Measurements from ENCODE around the gene CTU1. TPM values are rescaled to one million over a fixed set of nuclear protein-coding genes. Genes with fewer than 3 reads are reported as not detected.

CTU1 gene
- total RNA-seq, 2 experiments from 2014 or later: 1.4 to 1.6 TPM

- no peak overlapping the region for H3K4me3 Mint-ChIP-seq
- H3K36me3 ChIP-seq (ENCODE audit: insufficient read depth, low read length): no peaks in the 10 kb centered on the region
- CTCF ChIA-PET: no interaction called here
- peaks cover 0 to 2% of the 10 kb centered on the region in 2 experiments for H3K9me3 ChIP-seq (ENCODE audit: control insufficient read depth in 1 of 2, insufficient read depth in 1 of 2, low read length in 2 of 2)
- no peak overlapping the region for H3K27ac Mint-ChIP-seq
- no peak for ATAC-seq (ENCODE audit: poor library complexity)
- H3K27me3 Mint-ChIP-seq: peaks cover 4% of the 10 kb centered on the region
- intact Hi-C loops (cut with DNase I, micrococcal nuclease): no loop called here
- H3K4me1 Mint-ChIP-seq (ENCODE audit: low read depth): no peaks in the 10 kb centered on the region
- TF ChIP-seq CTCF (IDR thresholded peaks at IDR 0.05): no peak
- no peak for DNase-seq
- H3K27me3 ChIP-seq (ENCODE audit: control insufficient read depth in 1 of 2, insufficient read depth in 2 of 2, low read length in 2 of 2): no peaks in the 10 kb centered on the region
- no peaks in the 10 kb centered on the region for H3K36me3 Mint-ChIP-seq (ENCODE audit: low read depth)
- no peak overlapping the region for H3K4me3 ChIP-seq (ENCODE audit: low read length)
- H3K27ac ChIP-seq (ENCODE audit: low read depth in 1 of 2, low read length in 2 of 2): no peak overlapping the region
- POLR2A ChIA-PET: no interaction called here
- H3K4me1 ChIP-seq (ENCODE audit: insufficient read depth, low read length): peaks cover 10% of the 10 kb centered on the region
- no peaks in the 10 kb centered on the region for H3K9me3 Mint-ChIP-seq
Observed at GRCh38 chr19:51146751-51147150, 38.5 kb upstream of the CTU1 start.

- no peak overlapping the region for H3K4me3 Mint-ChIP-seq
- H3K9me3 Mint-ChIP-seq: no peaks in the 10 kb centered on the region
- POLR2A ChIA-PET: interaction anchor here (0.6 kb wide), 1 partner anchor 15 kb away, joined by 3 read pairs; no protein-coding TSS in a partner anchor
- Histone ChIP-seq H3K9me3 (ENCODE audit: control insufficient read depth in 1 of 2, insufficient read depth in 1 of 2, low read length in 2 of 2) (peaks cover 0 to 3% of the 10 kb centered on the region in 2 experiments), H3K4me1 (ENCODE audit: insufficient read depth, low read length) (peaks cover 14% of the 10 kb centered on the region), H3K4me3 (ENCODE audit: low read length) (no peak overlapping the region), H3K36me3 (ENCODE audit: insufficient read depth, low read length) (no peaks in the 10 kb centered on the region), H3K27ac (ENCODE audit: low read depth in 1 of 2, low read length in 2 of 2) (no peak overlapping the region), H3K27me3 (ENCODE audit: control insufficient read depth in 1 of 2, insufficient read depth in 2 of 2, low read length in 2 of 2) (no peaks in the 10 kb centered on the region)
- no peak for DNase-seq
- CTCF ChIA-PET: no interaction called here
- ATAC-seq (ENCODE audit: poor library complexity): no peak
- H3K27me3 Mint-ChIP-seq: peaks cover 4% of the 10 kb centered on the region
- H3K27ac Mint-ChIP-seq: no peak overlapping the region
- intact Hi-C loops (cut with DNase I, micrococcal nuclease): no loop called here
- no peaks in the 10 kb centered on the region for H3K4me1 Mint-ChIP-seq (ENCODE audit: low read depth)
- TF ChIP-seq CTCF (IDR thresholded peaks at IDR 0.05): no peak
- H3K36me3 Mint-ChIP-seq (ENCODE audit: low read depth): no peaks in the 10 kb centered on the region
Observed at GRCh38 chr19:51145916-51146493, 37.8 kb upstream of the CTU1 start.

GRCh38 chr19:51144482-51145045, 36.4 kb upstream of the CTU1 start:
- Histone ChIP-seq H3K27ac (ENCODE audit: low read depth in 1 of 2, low read length in 2 of 2) (no peak overlapping the region), H3K36me3 (ENCODE audit: insufficient read depth, low read length) (no peaks in the 10 kb centered on the region), H3K4me1 (ENCODE audit: insufficient read depth, low read length) (peaks cover 16% of the 10 kb centered on the region), H3K4me3 (ENCODE audit: low read length) (no peak overlapping the region), H3K27me3 (ENCODE audit: control insufficient read depth in 1 of 2, insufficient read depth in 2 of 2, low read length in 2 of 2) (no peaks in the 10 kb centered on the region), H3K9me3 (ENCODE audit: control insufficient read depth in 1 of 2, insufficient read depth in 1 of 2, low read length in 2 of 2) (peaks cover 0 to 3% of the 10 kb centered on the region in 2 experiments)
- DNase-seq: no peak
- no peaks in the 10 kb centered on the region for H3K9me3 Mint-ChIP-seq
- POLR2A ChIA-PET: no interaction called here
- CTCF ChIA-PET: no interaction called here
- no peak overlapping the region for H3K27ac Mint-ChIP-seq
- H3K4me3 Mint-ChIP-seq: no peak overlapping the region
- no peak for ATAC-seq (ENCODE audit: poor library complexity)
- H3K27me3 Mint-ChIP-seq: peaks cover 10% of the 10 kb centered on the region
- H3K36me3 Mint-ChIP-seq (ENCODE audit: low read depth): no peaks in the 10 kb centered on the region
- TF ChIP-seq CTCF (IDR thresholded peaks at IDR 0.05): no peak
- H3K4me1 Mint-ChIP-seq (ENCODE audit: low read depth): peaks cover 5% of the 10 kb centered on the region
- intact Hi-C loops (cut with DNase I, micrococcal nuclease): no loop called here
